ENCODE data around the gene TBC1D5. TPM values are rescaled to one million over a fixed set of nuclear protein-coding genes. Genes with fewer than 3 reads are reported as not detected.

TBC1D5 gene
- total RNA-seq, 2 donors from 2014 or later = 68.8 to 77.7 TPM

DNA sequence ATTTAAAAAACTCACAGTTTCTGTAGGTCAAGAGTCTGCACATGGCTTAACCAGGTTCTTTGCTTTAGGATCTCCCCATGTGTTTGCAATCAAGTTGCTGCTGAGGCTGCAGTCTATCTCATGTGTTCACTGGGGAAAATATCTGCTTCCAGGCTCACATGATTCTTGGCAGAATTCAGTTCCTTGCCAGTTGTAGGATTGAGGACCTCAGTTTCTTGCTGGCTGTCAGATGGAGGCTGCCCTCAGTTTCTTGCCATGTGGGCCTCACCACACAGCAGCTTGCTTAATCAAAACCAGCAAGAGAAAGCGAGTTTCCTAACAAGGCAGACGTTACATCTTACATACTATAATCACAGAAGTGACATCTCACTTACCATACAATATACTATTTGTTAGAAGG, 10.0 kb upstream of the TBC1D5 start:
- H3K36me3 ChIP-seq (ENCODE audit: control insufficient read depth, insufficient read depth, low read length) = no peaks in the 10 kb centered on the region
- Mint-ChIP-seq H3K27ac (no peak overlapping the region), H3K9me3 (no peaks in the 10 kb centered on the region), H3K4me1 (peaks cover 8% of the 10 kb centered on the region), H3K4me3 (no peak overlapping the region), H3K36me3 (ENCODE audit: low read depth) (no peaks in the 10 kb centered on the region), H3K27me3 (ENCODE audit: insufficient read depth) (no peaks in the 10 kb centered on the region)
- no peak overlapping the region for H3K4me3 ChIP-seq (ENCODE audit: low read length)
- DNase-seq = no peak
- no peaks in the 10 kb centered on the region for H3K9me3 ChIP-seq (ENCODE audit: control insufficient read depth, low read length)
- TF ChIP-seq, protein P1, sequence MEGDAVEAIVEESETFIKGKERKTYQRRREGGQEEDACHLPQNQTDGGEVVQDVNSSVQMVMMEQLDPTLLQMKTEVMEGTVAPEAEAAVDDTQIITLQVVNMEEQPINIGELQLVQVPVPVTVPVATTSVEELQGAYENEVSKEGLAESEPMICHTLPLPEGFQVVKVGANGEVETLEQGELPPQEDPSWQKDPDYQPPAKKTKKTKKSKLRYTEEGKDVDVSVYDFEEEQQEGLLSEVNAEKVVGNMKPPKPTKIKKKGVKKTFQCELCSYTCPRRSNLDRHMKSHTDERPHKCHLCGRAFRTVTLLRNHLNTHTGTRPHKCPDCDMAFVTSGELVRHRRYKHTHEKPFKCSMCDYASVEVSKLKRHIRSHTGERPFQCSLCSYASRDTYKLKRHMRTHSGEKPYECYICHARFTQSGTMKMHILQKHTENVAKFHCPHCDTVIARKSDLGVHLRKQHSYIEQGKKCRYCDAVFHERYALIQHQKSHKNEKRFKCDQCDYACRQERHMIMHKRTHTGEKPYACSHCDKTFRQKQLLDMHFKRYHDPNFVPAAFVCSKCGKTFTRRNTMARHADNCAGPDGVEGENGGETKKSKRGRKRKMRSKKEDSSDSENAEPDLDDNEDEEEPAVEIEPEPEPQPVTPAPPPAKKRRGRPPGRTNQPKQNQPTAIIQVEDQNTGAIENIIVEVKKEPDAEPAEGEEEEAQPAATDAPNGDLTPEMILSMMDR (conservative IDR thresholded peaks at IDR 0.05) = no peak
- WGBS, 2 experiments (ENCODE audit: insufficient coverage in 1 of 2, insufficient read length in 1 of 2) = 91% methylated on average over 2 of the region's 2 CpGs; no CpG with 5 or more reads in 1 of the 2 experiments
- no peak overlapping the region for H3K27ac ChIP-seq (ENCODE audit: low read depth, low read length)
- H3K4me1 ChIP-seq (ENCODE audit: control insufficient read depth, insufficient read depth, low read length) = no peaks in the 10 kb centered on the region
- no peak overlapping the region for H3K9ac ChIP-seq (ENCODE audit: extremely low read depth, low read length, poor library complexity, severe bottlenecking)
- no peaks in the 10 kb centered on the region for H3K27me3 ChIP-seq (ENCODE audit: control insufficient read depth, insufficient read depth, low read length, poor library complexity, severe bottlenecking)

DNA sequence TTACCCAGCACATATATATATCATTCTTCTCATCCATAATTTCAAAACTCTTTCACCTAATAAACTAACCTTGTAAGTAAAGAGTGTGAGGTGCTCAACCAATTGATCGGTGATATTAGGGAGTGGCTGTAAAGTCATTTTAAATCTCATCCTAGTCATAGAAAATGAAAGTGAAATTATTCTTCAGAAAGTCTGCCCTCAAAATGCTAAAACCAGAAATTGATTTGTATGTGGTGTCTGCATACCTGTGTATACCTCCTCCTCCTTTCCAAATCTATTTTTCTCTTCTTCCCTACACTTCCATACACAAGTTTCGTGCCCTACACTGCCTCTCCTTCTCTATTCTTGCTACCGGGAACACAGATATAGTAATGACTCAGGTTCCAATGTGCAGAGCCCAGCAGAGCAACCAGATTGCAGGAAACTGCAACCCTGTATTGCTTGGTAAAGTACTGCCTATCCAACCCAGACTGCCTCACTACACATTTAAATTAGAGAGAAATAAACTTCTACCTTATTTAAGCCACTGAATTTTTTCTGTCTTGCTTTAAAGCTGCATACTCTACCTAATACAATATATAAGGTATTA, 7.4 kb upstream of the TBC1D5 start:
- WGBS, 2 experiments (ENCODE audit: insufficient coverage in 1 of 2, insufficient read length in 1 of 2) = 94% methylated on average over 3 of the region's 3 CpGs; no CpG with 5 or more reads in 1 of the 2 experiments
- H3K27me3 ChIP-seq (ENCODE audit: control insufficient read depth, insufficient read depth, low read length, poor library complexity, severe bottlenecking) = no peaks in the 10 kb centered on the region
- H3K4me3 ChIP-seq (ENCODE audit: low read length) = no peak overlapping the region
- no peak for DNase-seq
- no peak overlapping the region for H3K27ac ChIP-seq (ENCODE audit: low read depth, low read length)
- H3K36me3 ChIP-seq (ENCODE audit: control insufficient read depth, insufficient read depth, low read length) = no peaks in the 10 kb centered on the region
- no peaks in the 10 kb centered on the region for H3K36me3 Mint-ChIP-seq (ENCODE audit: low read depth)
- H3K27ac Mint-ChIP-seq = no peak overlapping the region
- no peak overlapping the region for H3K4me3 Mint-ChIP-seq
- H3K9ac ChIP-seq (ENCODE audit: extremely low read depth, low read length, poor library complexity, severe bottlenecking) = no peak overlapping the region
- TF ChIP-seq, protein P1 (conservative IDR thresholded peaks at IDR 0.05) = no peak
- no peaks in the 10 kb centered on the region for H3K9me3 ChIP-seq (ENCODE audit: control insufficient read depth, low read length)
- H3K4me1 ChIP-seq (ENCODE audit: control insufficient read depth, insufficient read depth, low read length) = no peaks in the 10 kb centered on the region
- H3K4me1 Mint-ChIP-seq = peaks cover 17% of the 10 kb centered on the region
- H3K9me3 Mint-ChIP-seq = no peaks in the 10 kb centered on the region
- no peaks in the 10 kb centered on the region for H3K27me3 Mint-ChIP-seq (ENCODE audit: insufficient read depth)

DNA sequence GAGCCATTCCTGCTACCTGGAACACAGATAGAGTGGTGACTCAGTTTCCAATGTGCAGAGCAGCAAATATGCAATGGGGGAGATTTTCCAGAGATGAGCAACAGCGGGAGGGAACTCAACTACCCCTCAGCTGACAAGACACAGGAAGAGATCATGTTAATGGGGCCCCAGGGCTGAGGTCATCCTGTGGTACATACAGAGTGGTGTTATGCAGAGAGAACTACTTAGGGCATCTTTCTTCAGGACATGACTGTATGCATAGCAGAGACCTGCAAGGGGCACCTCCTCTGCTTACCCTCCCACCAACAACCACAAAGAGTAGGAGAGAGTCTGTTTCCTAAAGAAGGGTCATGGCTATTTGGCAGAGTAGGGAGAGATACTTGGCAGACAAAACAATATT, 6.8 kb upstream of the TBC1D5 start:
- TF ChIP-seq, protein P1 (conservative IDR thresholded peaks at IDR 0.05) = no peak
- no peak overlapping the region for H3K4me3 ChIP-seq (ENCODE audit: low read length)
- WGBS, 2 experiments (ENCODE audit: insufficient coverage in 1 of 2, insufficient read length in 1 of 2) = 100% methylated on average over 1 of the region's 1 CpG; no CpG with 5 or more reads in 1 of the 2 experiments
- no peaks in the 10 kb centered on the region for H3K9me3 Mint-ChIP-seq
- H3K36me3 Mint-ChIP-seq (ENCODE audit: low read depth) = no peaks in the 10 kb centered on the region
- no peaks in the 10 kb centered on the region for H3K36me3 ChIP-seq (ENCODE audit: control insufficient read depth, insufficient read depth, low read length)
- no peak for DNase-seq
- H3K4me1 Mint-ChIP-seq = peaks cover 17% of the 10 kb centered on the region
- no peaks in the 10 kb centered on the region for H3K27me3 Mint-ChIP-seq (ENCODE audit: insufficient read depth)
- no peak overlapping the region for H3K4me3 Mint-ChIP-seq
- H3K4me1 ChIP-seq (ENCODE audit: control insufficient read depth, insufficient read depth, low read length) = no peaks in the 10 kb centered on the region
- H3K27me3 ChIP-seq (ENCODE audit: control insufficient read depth, insufficient read depth, low read length, poor library complexity, severe bottlenecking) = no peaks in the 10 kb centered on the region
- no peak overlapping the region for H3K27ac ChIP-seq (ENCODE audit: low read depth, low read length)
- no peak overlapping the region for H3K27ac Mint-ChIP-seq
- H3K9me3 ChIP-seq (ENCODE audit: control insufficient read depth, low read length) = no peaks in the 10 kb centered on the region
- no peak overlapping the region for H3K9ac ChIP-seq (ENCODE audit: extremely low read depth, low read length, poor library complexity, severe bottlenecking)
